Neural progenitor cell (in vitro differentiated cells): ENCODE data around the gene ADCY1. TPM values are rescaled to one million over a fixed set of nuclear protein-coding genes. Genes with fewer than 3 reads are reported as not detected.

Experiments used
- DNase-seq: peaks from one replicate; pipeline ENCODE4 v3.0.0-alpha.2; 2016; ENCODE audit warnings: low spot score
- H2AFZ ChIP-seq: fragments of 200-600 bp; sonication (generic); replicated peaks from 2 replicates; pipeline ENCODE4 v1.6.1; 2016; ENCODE audit warnings: antibody characterized with exemption
- H3F3A ChIP-seq: fragments of 200-600 bp; sonication (generic); 2 replicates; pipeline ENCODE4 v1.6.1; 2016; ENCODE audit warnings: antibody characterized with exemption, low read depth
- H3K27ac ChIP-seq: fragments of 200-600 bp; sonication (generic); 2 replicates; pipeline ENCODE4 v1.5.1; 2016; ENCODE audit warnings: mild to moderate bottlenecking
- H3K27me3 ChIP-seq: fragments of 200-600 bp; sonication (generic); 2 replicates; pipeline ENCODE4 v1.6.1; 2016; ENCODE audit warnings: mild to moderate bottlenecking, moderate library complexity
- H3K36me3 ChIP-seq: fragments of 200-600 bp; sonication (generic); 2 replicates; pipeline ENCODE4 v1.5.1; 2016
- H3K4me1 ChIP-seq: fragments of 200-600 bp; sonication (generic); 2 replicates; pipeline ENCODE4 v1.6.1; 2016; ENCODE audit warnings: mixed run types
- H3K4me2 ChIP-seq: fragments of 200-600 bp; sonication (generic); 2 replicates; pipeline ENCODE4 v1.6.1; 2016
- H3K4me3 ChIP-seq: fragments of 200-600 bp; sonication (generic); 2 replicates; pipeline ENCODE4 v1.5.1; 2016
- H3K79me2 ChIP-seq: fragments of 200-600 bp; sonication (generic); 2 replicates; pipeline ENCODE4 v1.6.1; 2016; ENCODE audit warnings: low read depth
- H3K9ac ChIP-seq: fragments of 200-600 bp; sonication (generic); 2 replicates; pipeline ENCODE4 v1.6.1; 2016
- H3K9me3 ChIP-seq: fragments of 200-600 bp; sonication (generic); 2 replicates; pipeline ENCODE4 v1.5.1; 2016; ENCODE audit warnings: low read depth
- H4K20me1 ChIP-seq: fragments of 200-600 bp; sonication (generic); 2 replicates; pipeline ENCODE4 v1.6.1; 2016; ENCODE audit warnings: low read depth
- H3K27ac Mint-ChIP-seq: 3 replicates; pipeline ENCODE4 v1.8.0; 2021; ENCODE audit warnings: mixed read lengths
- H3K27me3 Mint-ChIP-seq: 2 replicates; pipeline ENCODE4 v1.8.0; 2022; ENCODE audit warnings: low read depth, mild to moderate bottlenecking, inconsistent platforms, moderate library complexity, mixed read lengths; ENCODE audit not compliant: insufficient read depth
- H3K36me3 Mint-ChIP-seq: 3 replicates; pipeline ENCODE4 v1.8.0; 2021; ENCODE audit warnings: mixed read lengths
- H3K4me1 Mint-ChIP-seq: 3 replicates; pipeline ENCODE4 v1.8.0; 2021; ENCODE audit warnings: mixed read lengths
- H3K4me3 Mint-ChIP-seq: 3 replicates; pipeline ENCODE4 v1.8.0; 2021; ENCODE audit warnings: mild to moderate bottlenecking, moderate library complexity, mixed read lengths
- H3K9me3 Mint-ChIP-seq: 3 replicates; pipeline ENCODE4 v1.8.0; 2020; ENCODE audit warnings: mixed read lengths
- CTCF ChIP-seq: fragments of 200-600 bp; sonication (generic); IDR thresholded peaks from 2 replicates; pipeline ENCODE4 v1.5.1; 2017; ENCODE audit warnings: antibody characterized with exemption, mild to moderate bottlenecking
- EZH2 ChIP-seq: fragments of 200-600 bp; sonication (generic); IDR thresholded peaks from 2 replicates; pipeline ENCODE4 v1.6.1; 2017; ENCODE audit warnings: antibody characterized with exemption, mild to moderate bottlenecking, moderate library complexity
- EZH2phosphoT487 ChIP-seq: fragments of 200-600 bp; sonication (generic); IDR thresholded peaks from 2 replicates; pipeline ENCODE4 v1.6.1; 2017; ENCODE audit warnings: antibody characterized with exemption
- total RNA-seq: library from RNA; depleted of rRNA; stranded (reverse); fragments of >200 nt; gene quantifications from 2 replicates; pipeline ENCODE4 v1.2.3, GENCODE V29; 2015; ENCODE audit warnings: low replicate concordance

The ADCY1 gene
- total RNA-seq, 1 donor from 2014 or later, result 7.4 TPM

GRCh38 chr7:45650404-45651394 lies 76.5 kb downstream of the ADCY1 start:
- no peak overlapping the region for H3K27ac Mint-ChIP-seq

GRCh38 chr7:45651540-45651939 lies 77.4 kb downstream of the ADCY1 start:
- no peaks in the 10 kb centered on the region for H3K27me3 Mint-ChIP-seq
- H3K27ac Mint-ChIP-seq, result no peak overlapping the region
- no peak for DNase-seq
- no peaks in the 10 kb centered on the region for H3K4me1 ChIP-seq
- no peak overlapping the region for H3K4me3 ChIP-seq
- H3K36me3 ChIP-seq, result no peaks in the 10 kb centered on the region
- no peak overlapping the region for H3K4me3 Mint-ChIP-seq
- H3K9me3 Mint-ChIP-seq, result no peaks in the 10 kb centered on the region
- H3F3A ChIP-seq, result no peaks in the 10 kb centered on the region
- no peak overlapping the region for H3K4me2 ChIP-seq
- TF ChIP-seq EZH2, result no peak
- no peak for TF ChIP-seq EZH2phosphoT487
- TF ChIP-seq CTCF, result no peak
- H3K36me3 Mint-ChIP-seq, result peaks cover 7% of the 10 kb centered on the region
- no peaks in the 10 kb centered on the region for H3K4me1 Mint-ChIP-seq
- H4K20me1 ChIP-seq, result no peaks in the 10 kb centered on the region
- no peak overlapping the region for H3K27ac ChIP-seq
- no peaks in the 10 kb centered on the region for H3K9me3 ChIP-seq
- no peak overlapping the region for H2AFZ ChIP-seq
- H3K9ac ChIP-seq, result no peak overlapping the region
- H3K27me3 ChIP-seq, result no peaks in the 10 kb centered on the region
- H3K79me2 ChIP-seq, result no peaks in the 10 kb centered on the region

More at GRCh38 chr7:45650404-45651394, 76.5 kb downstream of the ADCY1 start:
- Histone ChIP-seq H3K79me2 (no peaks in the 10 kb centered on the region), H3K36me3 (no peaks in the 10 kb centered on the region), H4K20me1 (no peaks in the 10 kb centered on the region), H3K4me2 (no peak overlapping the region), H2AFZ (no peak overlapping the region), H3F3A (no peaks in the 10 kb centered on the region), H3K4me1 (no peaks in the 10 kb centered on the region), H3K9ac (no peak overlapping the region), H3K27me3 (no peaks in the 10 kb centered on the region), H3K9me3 (no peaks in the 10 kb centered on the region), H3K4me3 (no peak overlapping the region), H3K27ac (no peak overlapping the region)
- Mint-ChIP-seq H3K4me3 (no peak overlapping the region), H3K27me3 (no peaks in the 10 kb centered on the region), H3K36me3 (peaks cover 7% of the 10 kb centered on the region), H3K9me3 (no peaks in the 10 kb centered on the region), H3K4me1 (no peaks in the 10 kb centered on the region)
- no peak for DNase-seq
- TF ChIP-seq CTCF (no peak), EZH2 (no peak)

- Mint-ChIP-seq H3K36me3 (peaks cover 7% of the 10 kb centered on the region), H3K27me3 (no peaks in the 10 kb centered on the region), H3K9me3 (no peaks in the 10 kb centered on the region), H3K4me1 (no peaks in the 10 kb centered on the region), H3K4me3 (no peak overlapping the region), H3K27ac (no peak overlapping the region)
- Histone ChIP-seq H3K9me3 (no peaks in the 10 kb centered on the region), H3K4me3 (no peak overlapping the region), H3K4me2 (no peak overlapping the region), H3K9ac (no peak overlapping the region), H3F3A (no peaks in the 10 kb centered on the region), H2AFZ (no peak overlapping the region), H3K4me1 (no peaks in the 10 kb centered on the region), H4K20me1 (no peaks in the 10 kb centered on the region), H3K27me3 (no peaks in the 10 kb centered on the region), H3K36me3 (no peaks in the 10 kb centered on the region), H3K79me2 (no peaks in the 10 kb centered on the region), H3K27ac (no peak overlapping the region)
- TF ChIP-seq EZH2phosphoT487 (no peak), EZH2 (no peak), CTCF (no peak)
- DNase-seq, result no peak
These were observed 78.5 kb downstream of the ADCY1 start for GRCh38 chr7:45652630-45653029.
